GM18505 (cell line): ENCODE data around the gene NPEPL1.

Experiments used
- ATAC-seq: cut with Tn5 transposase; IDR thresholded peaks from one replicate; pipeline ENCODE4 v1.9.1; 2021; ENCODE audit not compliant: unreplicated experiment
- POLR2A ChIP-seq: IDR thresholded peaks from 4 replicates; pipeline ENCODE4 v1.6.1; 2011; ENCODE audit warnings: borderline replicate concordance; ENCODE audit not compliant: insufficient read depth, insufficient read length; ENCODE audit errors: extremely low read depth

Gene NPEPL1

GRCh38 chr20:58651946-58652605 lies 40.5 kb upstream of the NPEPL1 start:
- peak; percentile 37 for ATAC-seq
- TF ChIP-seq POLR2A: peak; percentile 70

GRCh38 chr20:58652606-58653294 lies 39.9 kb upstream of the NPEPL1 start:
- peak; percentile 10 for ATAC-seq
- TF ChIP-seq POLR2A: no peak

GRCh38 chr20:58654337-58654736 lies 38.3 kb upstream of the NPEPL1 start:
- no peak for TF ChIP-seq POLR2A
- ATAC-seq: no peak

GRCh38 chr20:58655328-58656107 lies 37.1 kb upstream of the NPEPL1 start:
- ATAC-seq: no peak
- TF ChIP-seq POLR2A: no peak

- TF ChIP-seq POLR2A: no peak
- no peak for ATAC-seq
Measured at GRCh38 chr20:58656831-58657230, 35.8 kb upstream of the NPEPL1 start.

- no peak for ATAC-seq
- no peak for TF ChIP-seq POLR2A
Measured at GRCh38 chr20:58657262-58657661, 35.3 kb upstream of the NPEPL1 start.

GRCh38 chr20:58657986-58658385 lies 34.6 kb upstream of the NPEPL1 start:
- ATAC-seq: no peak
- TF ChIP-seq POLR2A: no peak

GRCh38 chr20:58658760-58659159 lies 33.8 kb upstream of the NPEPL1 start:
- no peak for ATAC-seq
- TF ChIP-seq POLR2A: no peak

GRCh38 chr20:58659841-58660240 lies 32.8 kb upstream of the NPEPL1 start:
- no peak for ATAC-seq
- TF ChIP-seq POLR2A: no peak

GRCh38 chr20:58660855-58661597 lies 31.6 kb upstream of the NPEPL1 start:
- no peak for ATAC-seq
- TF ChIP-seq POLR2A: no peak

GRCh38 chr20:58661598-58662473 lies 30.8 kb upstream of the NPEPL1 start:
- no peak for TF ChIP-seq POLR2A
- no peak for ATAC-seq

GRCh38 chr20:58664331-58664730 lies 28.3 kb upstream of the NPEPL1 start:
- no peak for ATAC-seq
- TF ChIP-seq POLR2A: no peak
